Spleen (tissue), 7 donors: Measurements from ENCODE around the gene SNX10.

ENCODE experiments used
- POLR2A ChIP-seq, 3 donors: fragments of 450-650 bp; IDR thresholded peaks; one replicate each; pipeline ENCODE4 v1.5.1; 2017; ENCODE audit warnings: antibody characterized with exemption in 3 of 3, mild to moderate bottlenecking in 1 of 3
- POLR2AphosphoS5 ChIP-seq, 3 donors: sonication (generic); formaldehyde crosslinking; IDR thresholded peaks; one replicate each; pipeline ENCODE4 v1.5.1; 2017; ENCODE audit warnings: antibody characterized with exemption in 3 of 3
- TF ChIP-seq, protein P1 (sequence below), 11 experiments: fragments of 200-600 bp in 7 of 11; fragments of 450-650 bp in 4 of 11; sonication (generic) in 4 of 11; IDR thresholded peaks in 8 of 11; conservative IDR thresholded peaks in 3 of 11; 1 replicate in 7 of 11; 2 replicates in 4 of 11; pipeline versions ENCODE4 v1.4.0 to v1.8.0; 2016 to 2021; ENCODE audit warnings: antibody characterized with exemption in 11 of 11, inconsistent platforms in 4 of 11, mild to moderate bottlenecking in 1 of 11
- donor health status: DM: no; HTN: no; CAD: no; lungs with moderate emphysema.
- donor health status: DM: no; HTN: no; CAD: no.
- donor health status: DM: no; HTN: no; CAD: no.

GRCh38 chr7:26404189-26404996 is 112.7 kb downstream of the SNX10 start:
- TF ChIP-seq POLR2A (IDR thresholded peaks at IDR 0.05): no peak
- TF ChIP-seq, protein P1, sequence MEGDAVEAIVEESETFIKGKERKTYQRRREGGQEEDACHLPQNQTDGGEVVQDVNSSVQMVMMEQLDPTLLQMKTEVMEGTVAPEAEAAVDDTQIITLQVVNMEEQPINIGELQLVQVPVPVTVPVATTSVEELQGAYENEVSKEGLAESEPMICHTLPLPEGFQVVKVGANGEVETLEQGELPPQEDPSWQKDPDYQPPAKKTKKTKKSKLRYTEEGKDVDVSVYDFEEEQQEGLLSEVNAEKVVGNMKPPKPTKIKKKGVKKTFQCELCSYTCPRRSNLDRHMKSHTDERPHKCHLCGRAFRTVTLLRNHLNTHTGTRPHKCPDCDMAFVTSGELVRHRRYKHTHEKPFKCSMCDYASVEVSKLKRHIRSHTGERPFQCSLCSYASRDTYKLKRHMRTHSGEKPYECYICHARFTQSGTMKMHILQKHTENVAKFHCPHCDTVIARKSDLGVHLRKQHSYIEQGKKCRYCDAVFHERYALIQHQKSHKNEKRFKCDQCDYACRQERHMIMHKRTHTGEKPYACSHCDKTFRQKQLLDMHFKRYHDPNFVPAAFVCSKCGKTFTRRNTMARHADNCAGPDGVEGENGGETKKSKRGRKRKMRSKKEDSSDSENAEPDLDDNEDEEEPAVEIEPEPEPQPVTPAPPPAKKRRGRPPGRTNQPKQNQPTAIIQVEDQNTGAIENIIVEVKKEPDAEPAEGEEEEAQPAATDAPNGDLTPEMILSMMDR (IDR thresholded peaks at IDR 0.05 in 8 of 11, conservative IDR thresholded peaks at IDR 0.05 in 3 of 11): no peak
- TF ChIP-seq POLR2AphosphoS5 (IDR thresholded peaks at IDR 0.05): no peak
